Measurements from ENCODE around the gene MOGAT3. TPM values are rescaled to one million over a fixed set of nuclear protein-coding genes. Genes with fewer than 3 reads are reported as not detected.

The MOGAT3 gene
- total and polyA plus RNA-seq, 9 of the 15 experiments (the other 6 are each of a cell fraction or from before 2014, with no cell fraction given) = 0.07 to 0.17 (median 0.13) TPM; not detected in 6

- WGBS (ENCODE audit: insufficient coverage, low coverage, missing lambda C conversion rate) = 69% methylated on average over 29 of the region's 31 CpGs
- no peaks in the 10 kb centered on the region for H3K27me3 ChIP-seq (ENCODE audit: control insufficient read depth in 2 of 2, insufficient read depth in 2 of 2, low read length in 2 of 2)
- peaks cover 40% of the 10 kb centered on the region for H3K79me2 ChIP-seq (ENCODE audit: control insufficient read depth, insufficient read depth, low read length)
- no peaks in the 10 kb centered on the region for H3K9me3 ChIP-seq (replicated peaks; ENCODE audit: control insufficient read depth, insufficient read depth, low read depth, low read length)
- intact Hi-C loops (cut with micrococcal nuclease) (no loop called here), in situ Hi-C loops (cut with MboI) (no loop called here)
- H3K9me1 ChIP-seq (ENCODE audit: control insufficient read depth, insufficient read depth, low read length) = no peaks in the 10 kb centered on the region
- H3K9ac ChIP-seq (ENCODE audit: insufficient read depth in 1 of 2, low read depth in 2 of 2, low read length in 2 of 2) = peak overlapping the region; percentile 88 to 92
- ChIA-PET POLR2A (interaction anchor here (0.8 to 2.4 kb wide), 6 partner anchors 12 to 24 kb away, joined by 3 to 8 read pairs (median 4); no protein-coding TSS in a partner anchor), CTCF (ENCODE audit: low intra/inter-chr PET ratio) (interaction anchor here (0.9 kb wide), 1 partner anchor 27 kb away, joined by 3 read pairs; no protein-coding TSS in a partner anchor)
- H3K4me1 ChIP-seq (replicated peaks in 1 of 2; ENCODE audit: control insufficient read depth in 2 of 2, insufficient read depth in 2 of 2, low read length in 2 of 2) = peaks cover 22 to 42% of the 10 kb centered on the region in 2 experiments
- BruUV-seq (replicated peaks) = TSS peak; percentile 65
- DNase-seq (ENCODE audit: extremely low read depth in 1 of 4, low spot score in 3 of 4) = peak in 1 of 4 experiments; percentile 45
- H3K36me3 ChIP-seq (ENCODE audit: control insufficient read depth, insufficient read depth, low read length) = peaks cover 44% of the 10 kb centered on the region; the same call in 2 of the 3 replicates
- peak; percentile 7 for ATAC-seq
- peak overlapping the region; percentile 95 for H3K27ac ChIP-seq (ENCODE audit: extremely low read depth, low read depth, low read length)
- H4K20me1 ChIP-seq (replicated peaks; ENCODE audit: control insufficient read depth, insufficient read depth, low read length) = no peaks in the 10 kb centered on the region
- H3K4me3 ChIP-seq = peak overlapping the region; percentile 67
- peak overlapping the region; percentile 96 for H3K4me2 ChIP-seq (ENCODE audit: insufficient read depth, low read length)
- peak; percentile 23 for FAIRE-seq
- H2AFZ ChIP-seq (ENCODE audit: low read depth, low read length) = peak overlapping the region; percentile 97
- TF ChIP-seq ZBTB34 (CRISPR knock-in tag; IDR thresholded peaks at IDR 0.05) = no peak
- TF ChIP-seq ZNF75A (CRISPR knock-in tag; IDR thresholded peaks at IDR 0.05) = no peak
- TF ChIP-seq ZBTB7A (IDR thresholded peaks at IDR 0.05; ENCODE audit: borderline replicate concordance, control insufficient read depth, low read depth, low read length) = peak; percentile 52; the same call in 1 of the 2 replicates
- no peak for TF ChIP-seq ZNF583 (CRISPR knock-in tag; IDR thresholded peaks at IDR 0.05)
- peak; percentile 32; the same call in 1 of the 2 replicates for TF ChIP-seq C11orf30 (IDR thresholded peaks at IDR 0.05; ENCODE audit: low read depth)
- peak; percentile 20; the same call in 1 of the 2 replicates for TF ChIP-seq USF2 (CRISPR knock-in tag; IDR thresholded peaks at IDR 0.05)
- TF ChIP-seq, protein P1, sequence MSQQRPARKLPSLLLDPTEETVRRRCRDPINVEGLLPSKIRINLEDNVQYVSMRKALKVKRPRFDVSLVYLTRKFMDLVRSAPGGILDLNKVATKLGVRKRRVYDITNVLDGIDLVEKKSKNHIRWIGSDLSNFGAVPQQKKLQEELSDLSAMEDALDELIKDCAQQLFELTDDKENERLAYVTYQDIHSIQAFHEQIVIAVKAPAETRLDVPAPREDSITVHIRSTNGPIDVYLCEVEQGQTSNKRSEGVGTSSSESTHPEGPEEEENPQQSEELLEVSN (IDR thresholded peaks at IDR 0.05; ENCODE audit: borderline replicate concordance in 1 of 2, extremely low read depth in 1 of 2, insufficient read depth in 1 of 2, insufficient read length in 1 of 2, low read depth in 1 of 2, low read length in 1 of 2, poor library complexity in 1 of 2, severe bottlenecking in 1 of 2) = peak; percentile 82 to 94
- no peak for TF ChIP-seq EP400 (IDR thresholded peaks at IDR 0.05)
- TF ChIP-seq SP1 (CRISPR knock-in tag; IDR thresholded peaks at IDR 0.05) = peak; percentile 49; the same call in 1 of the 2 replicates
- TF ChIP-seq GABPA (tag; conservative IDR thresholded peaks at IDR 0.05; ENCODE audit: low read depth) = no peak
- TF ChIP-seq ZNF778 (CRISPR knock-in tag; IDR thresholded peaks at IDR 0.05) = no peak
- peak; percentile 58 for TF ChIP-seq ZNF316 (IDR thresholded peaks at IDR 0.05)
- TF ChIP-seq NR2C2 (CRISPR knock-in tag; IDR thresholded peaks at IDR 0.05) = 0 out of 2 replicates have a peak, but pooled peaks have one; percentile 27
- TF ChIP-seq NR2C2 (tag; IDR thresholded peaks at IDR 0.05) = no peak
- 0 out of 2 replicates have a peak, but pooled peaks have one; percentile 23 for TF ChIP-seq ELF4 (CRISPR knock-in tag; IDR thresholded peaks at IDR 0.05)
- TF ChIP-seq TBP (optimal IDR thresholded peaks at IDR 0.05; ENCODE audit: low read depth, low read length) = peak; percentile 16
- TF ChIP-seq ZNF644 (tag; IDR thresholded peaks at IDR 0.05; ENCODE audit: low read depth) = 0 out of 2 replicates have a peak, but pooled peaks have one; percentile 29
Observed at GRCh38 chr7:101216001-101216859, 15.4 kb upstream of the MOGAT3 start.

All from K562 (cell line).